Posterior cingulate gyrus (tissue), 11 donors: ENCODE data around the gene SULT1E1.

Source experiments
- DNase-seq, 10 donors: peaks; one replicate each; pipeline versions ENCODE4 v3.0.0 to v3.0.0-alpha.2; 2020 to 2021; ENCODE audit warnings: mixed read lengths in 3 of 10
- intact Hi-C: fragments of 100-400 bp; cut with DNase I; formaldehyde crosslinking; loops from one replicate; pipeline ENCODE4 v1.15.1; 2023

SULT1E1 gene

GRCh38 chr4:69860052-69860451 is at the start of gene SULT1E1:
TSS of gene SULT1E1 (minus strand) at chr4:69860145. CDS start at chr4:69857644, 2,501 bp downstream.
- intact Hi-C loops = no loop called here
- DNase-seq = no peak

- intact Hi-C loops = no loop called here
- DNase-seq = no peak
These were observed 49.2 kb upstream of the SULT1E1 start for GRCh38 chr4:69909195-69909594.

GRCh38 chr4:69907151-69907550 is 47.2 kb upstream of the SULT1E1 start:
- no peak for DNase-seq
- intact Hi-C loops = no loop called here

- intact Hi-C loops = no loop called here
- DNase-seq = no peak
These were observed 36.7 kb upstream of the SULT1E1 start for GRCh38 chr4:69896530-69897116.

GRCh38 chr4:69894721-69895120 is 34.8 kb upstream of the SULT1E1 start:
- intact Hi-C loops = no loop called here
- no peak for DNase-seq

GRCh38 chr4:69894186-69894585 is 34.2 kb upstream of the SULT1E1 start:
- intact Hi-C loops = no loop called here
- DNase-seq = no peak

- no peak for DNase-seq
- intact Hi-C loops = no loop called here
These were observed 28.4 kb upstream of the SULT1E1 start for GRCh38 chr4:69888336-69888735.

GRCh38 chr4:69882150-69882549 is 22.2 kb upstream of the SULT1E1 start:
- intact Hi-C loops = loop anchor here (5.0 kb wide), 1 partner anchor 565 kb away; no protein-coding TSS in a partner anchor

GRCh38 chr4:69881173-69881773 is 21.3 kb upstream of the SULT1E1 start:
- peak in 4 of 10 donors; percentile 8 to 70 (median 14) for DNase-seq
- intact Hi-C loops = loop anchor here (1.0 to 5.0 kb wide), 2 partner anchors 192 to 564 kb away; no protein-coding TSS in a partner anchor

More at GRCh38 chr4:69882150-69882549, 22.2 kb upstream of the SULT1E1 start:
- no peak for DNase-seq

- intact Hi-C loops = no loop called here
These were observed 18.3 kb upstream of the SULT1E1 start for GRCh38 chr4:69878250-69878649.

GRCh38 chr4:69877453-69877852 is 17.5 kb upstream of the SULT1E1 start:
- no peak for DNase-seq
- intact Hi-C loops = no loop called here

More at GRCh38 chr4:69878250-69878649, 18.3 kb upstream of the SULT1E1 start:
- no peak for DNase-seq

GRCh38 chr4:69876071-69876470 is 16.1 kb upstream of the SULT1E1 start:
- intact Hi-C loops = no loop called here

GRCh38 chr4:69875576-69875975 is 15.6 kb upstream of the SULT1E1 start:
- DNase-seq = no peak
- intact Hi-C loops = no loop called here

More at GRCh38 chr4:69876071-69876470, 16.1 kb upstream of the SULT1E1 start:
- DNase-seq = no peak

- no peak for DNase-seq
- intact Hi-C loops = no loop called here
These were observed 14.6 kb upstream of the SULT1E1 start for GRCh38 chr4:69874507-69874906.

GRCh38 chr4:69861756-69862155 is 1.8 kb upstream of the SULT1E1 start:
- intact Hi-C loops = no loop called here
- no peak for DNase-seq

- no peak for DNase-seq
- intact Hi-C loops = no loop called here
These were observed 765 bp upstream of the SULT1E1 start for GRCh38 chr4:69860521-69861298.

GRCh38 chr4:69859140-69859685 is 732 bp downstream of the SULT1E1 start:
- intact Hi-C loops = no loop called here
- DNase-seq = no peak

GRCh38 chr4:69858690-69859089 is 1.3 kb downstream of the SULT1E1 start:
- intact Hi-C loops = no loop called here
- DNase-seq = no peak

GRCh38 chr4:69855822-69856221 is 4.1 kb downstream of the SULT1E1 start:
- no peak for DNase-seq
- intact Hi-C loops = no loop called here

- DNase-seq = no peak
- intact Hi-C loops = no loop called here
These were observed 10.0 kb downstream of the SULT1E1 start for GRCh38 chr4:69849969-69850368.

- DNase-seq = no peak
- intact Hi-C loops = no loop called here
These were observed 10.6 kb downstream of the SULT1E1 start for GRCh38 chr4:69849297-69849696.
